Body of pancreas (tissue), 4 donors: ENCODE measurements around the gene TTC13.

ENCODE experiments used
- CTCF ChIP-seq, 7 experiments: fragments of 450-650 bp in 4 of 7; fragments of 200-600 bp in 3 of 7; sonication (generic) in 3 of 7; IDR thresholded peaks; one replicate each; pipeline ENCODE4 v1.5.1; 2016 to 2019; ENCODE audit warnings: antibody characterized with exemption in 7 of 7
- POLR2A ChIP-seq, 3 donors: fragments of 450-650 bp; IDR thresholded peaks; one replicate each; pipeline ENCODE4 v1.6.1; 2016; ENCODE audit warnings: antibody characterized with exemption in 3 of 3, mild to moderate bottlenecking in 2 of 3

- TF ChIP-seq POLR2A (IDR thresholded peaks at IDR 0.05) (no peak), CTCF (IDR thresholded peaks at IDR 0.05) (no peak)
These were observed 116.6 kb downstream of the TTC13 start for GRCh38 chr1:230861970-230862595.
